Loucy (cell line): ENCODE measurements around the gene PUS7.

Experiments
- EZH2phosphoT487 ChIP-seq: fragments of 200-600 bp; IDR thresholded peaks from 2 replicates; pipeline ENCODE4 v1.6.1; 2018; ENCODE audit warnings: antibody characterized with exemption, mild to moderate bottlenecking, moderate library complexity, borderline replicate concordance
- TF ChIP-seq, protein P1 (sequence below): fragments of 200-600 bp; sonication (generic); conservative IDR thresholded peaks from 2 replicates; pipeline ENCODE4 v1.5.1; 2014; ENCODE audit warnings: mild to moderate bottlenecking, antibody characterized with exemption, low read length

DNA sequence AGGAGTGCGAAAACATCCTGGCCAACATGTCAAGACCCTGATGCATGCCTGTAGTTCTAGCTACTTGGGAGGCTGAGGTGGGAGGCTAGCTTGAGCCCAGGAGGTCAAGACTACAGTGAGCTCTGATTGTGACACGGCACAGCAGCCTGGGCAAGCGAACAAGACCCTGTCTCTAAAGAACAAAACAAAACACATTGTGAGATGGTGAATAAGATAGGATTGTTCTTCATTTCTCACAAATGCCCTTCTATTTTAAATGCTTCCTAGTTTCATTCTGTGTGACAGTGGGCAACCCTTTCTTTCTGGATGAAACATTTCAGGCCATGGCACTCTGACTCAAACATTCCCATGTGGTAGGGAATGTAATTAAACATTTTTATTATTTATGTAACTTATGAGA, 45.8 kb upstream of the PUS7 start:
- TF ChIP-seq, protein P1, sequence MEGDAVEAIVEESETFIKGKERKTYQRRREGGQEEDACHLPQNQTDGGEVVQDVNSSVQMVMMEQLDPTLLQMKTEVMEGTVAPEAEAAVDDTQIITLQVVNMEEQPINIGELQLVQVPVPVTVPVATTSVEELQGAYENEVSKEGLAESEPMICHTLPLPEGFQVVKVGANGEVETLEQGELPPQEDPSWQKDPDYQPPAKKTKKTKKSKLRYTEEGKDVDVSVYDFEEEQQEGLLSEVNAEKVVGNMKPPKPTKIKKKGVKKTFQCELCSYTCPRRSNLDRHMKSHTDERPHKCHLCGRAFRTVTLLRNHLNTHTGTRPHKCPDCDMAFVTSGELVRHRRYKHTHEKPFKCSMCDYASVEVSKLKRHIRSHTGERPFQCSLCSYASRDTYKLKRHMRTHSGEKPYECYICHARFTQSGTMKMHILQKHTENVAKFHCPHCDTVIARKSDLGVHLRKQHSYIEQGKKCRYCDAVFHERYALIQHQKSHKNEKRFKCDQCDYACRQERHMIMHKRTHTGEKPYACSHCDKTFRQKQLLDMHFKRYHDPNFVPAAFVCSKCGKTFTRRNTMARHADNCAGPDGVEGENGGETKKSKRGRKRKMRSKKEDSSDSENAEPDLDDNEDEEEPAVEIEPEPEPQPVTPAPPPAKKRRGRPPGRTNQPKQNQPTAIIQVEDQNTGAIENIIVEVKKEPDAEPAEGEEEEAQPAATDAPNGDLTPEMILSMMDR, result no peak
- no peak for TF ChIP-seq EZH2phosphoT487
